Right renal cortex interstitium (tissue), 3 donors: ENCODE data around the gene RARA. TPM values are rescaled to one million over a fixed set of nuclear protein-coding genes. Genes with fewer than 3 reads are reported as not detected.

Experiments
- DNase-seq, 3 donors: peaks; one replicate each; pipeline ENCODE4 v3.0.0-alpha.2; 2013; ENCODE audit warnings: low read depth in 3 of 3, low spot score in 2 of 3
- polyA plus RNA-seq, 3 donors: library from polyadenylated mRNA; unstranded; fragments of 120-200 nt; gene quantifications; one replicate each; pipeline ENCODE4 v1.2.1, GENCODE V29; 2013; ENCODE audit not compliant: insufficient read length in 3 of 3

RARA gene
- polyA plus RNA-seq, 3 donors = 33.3 to 38.8 (median 35.5) TPM

DNA sequence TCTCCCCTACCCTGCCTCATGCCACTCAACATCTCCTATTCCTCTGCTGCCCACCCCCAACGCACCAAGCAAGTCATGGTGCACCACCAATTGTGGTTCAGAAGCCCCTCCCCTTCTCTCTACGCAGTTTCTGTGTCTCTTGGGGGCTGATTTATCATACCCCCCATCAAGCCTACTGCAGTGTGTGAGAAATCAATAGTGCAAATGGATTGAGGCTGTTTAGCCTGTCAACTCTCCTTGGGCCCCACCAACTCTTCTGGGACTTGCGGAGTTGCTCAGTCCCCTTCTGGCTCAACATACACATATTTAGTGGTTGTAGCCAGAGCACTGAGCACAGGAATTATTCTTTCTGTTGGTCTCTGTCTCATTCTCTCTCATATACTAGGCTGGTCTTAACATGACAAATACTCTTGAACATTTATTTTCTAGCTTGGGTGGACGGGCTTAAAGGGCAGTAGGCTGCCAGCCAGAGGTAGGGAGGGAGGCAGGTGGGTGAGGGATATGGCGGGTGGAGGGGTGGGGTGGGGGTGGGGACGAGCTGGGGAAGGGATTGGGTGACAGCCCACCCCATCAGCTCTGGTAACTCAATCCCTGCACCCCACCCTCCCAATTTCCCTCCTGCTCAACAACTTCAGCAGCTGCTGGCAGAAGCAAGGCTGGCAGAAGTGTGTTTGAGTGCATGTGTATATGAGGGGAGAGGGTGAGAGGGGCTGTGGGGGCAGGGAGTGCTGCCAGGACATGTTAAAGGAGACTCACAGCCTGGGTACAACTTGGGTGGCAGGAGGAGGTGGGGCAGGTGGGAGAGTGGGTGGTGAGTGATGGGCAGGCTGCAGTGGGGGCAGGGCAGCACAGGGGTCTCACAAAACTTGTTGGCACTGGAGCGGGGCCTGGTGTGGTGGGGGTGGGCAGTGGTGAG, 4.9 kb downstream of the RARA start:
- no peak for DNase-seq

GRCh38 chr17:40314584-40314956, 5.6 kb downstream of the RARA start:
- no peak for DNase-seq

DNA sequence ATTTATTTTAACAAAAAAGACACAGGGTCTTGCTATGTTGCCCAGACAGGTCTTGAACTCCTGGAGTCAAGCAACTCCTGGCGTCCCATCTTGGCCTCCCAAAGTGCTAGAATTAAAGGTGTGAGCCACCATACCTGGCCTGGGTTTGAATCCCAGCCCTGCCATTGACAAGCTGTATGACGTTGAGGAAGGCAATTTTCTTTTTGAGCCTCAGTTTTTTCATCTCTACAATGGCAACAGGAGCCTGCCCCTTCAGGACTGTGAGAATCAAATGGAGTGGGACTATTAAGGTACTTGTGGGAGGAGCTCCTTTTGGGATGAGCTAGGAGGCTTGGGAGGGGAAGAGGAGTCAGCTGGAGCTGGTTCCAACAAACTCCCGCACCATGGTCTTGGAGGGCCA, 6.2 kb downstream of the RARA start:
- DNase-seq = no peak

DNA sequence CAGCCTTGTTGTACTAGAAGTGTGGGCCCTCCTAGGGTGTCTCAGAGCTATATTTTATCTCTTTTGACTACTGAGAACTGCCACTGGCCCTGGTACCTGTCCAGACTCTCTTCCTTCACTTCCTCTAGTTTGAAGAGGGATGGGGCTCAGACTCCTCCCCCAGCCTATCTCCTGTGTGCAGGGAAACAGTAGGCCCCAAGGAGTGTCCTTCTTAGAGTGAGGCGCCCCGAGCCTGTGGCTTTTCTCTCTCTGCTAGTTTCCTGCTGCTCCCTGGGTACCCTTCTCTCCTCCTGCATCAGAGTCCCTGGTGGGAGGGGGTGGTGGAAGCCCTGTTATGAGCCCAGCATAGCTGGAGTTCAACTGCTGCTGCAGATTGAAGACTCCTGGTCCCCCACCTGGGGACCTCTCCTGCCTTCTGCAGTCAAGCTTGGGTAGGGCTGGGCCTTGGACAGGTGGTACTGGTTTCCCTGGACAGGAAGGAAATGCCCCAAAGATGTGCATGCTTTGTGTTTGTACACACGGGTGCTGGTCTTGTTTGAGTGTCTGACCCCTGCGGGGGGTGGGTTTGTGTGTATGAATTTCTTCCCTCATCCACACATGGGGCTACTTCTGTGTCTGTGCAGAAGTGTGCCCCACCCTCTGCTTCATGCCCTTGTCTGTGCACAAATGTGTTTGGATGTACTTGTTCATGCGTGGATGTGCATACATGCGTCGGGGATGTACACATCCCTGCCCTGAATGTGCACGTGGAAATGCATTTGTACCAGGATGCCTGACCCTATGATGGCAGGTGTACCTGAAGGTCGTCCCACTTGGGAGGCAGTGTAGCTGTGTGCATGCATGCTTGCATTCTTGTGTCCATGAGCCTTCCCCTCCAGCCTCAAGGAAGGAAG, 6.9 kb downstream of the RARA start:
- DNase-seq = no peak

GRCh38 chr17:40316571-40317344, 7.8 kb downstream of the RARA start:
- DNase-seq = no peak

DNA sequence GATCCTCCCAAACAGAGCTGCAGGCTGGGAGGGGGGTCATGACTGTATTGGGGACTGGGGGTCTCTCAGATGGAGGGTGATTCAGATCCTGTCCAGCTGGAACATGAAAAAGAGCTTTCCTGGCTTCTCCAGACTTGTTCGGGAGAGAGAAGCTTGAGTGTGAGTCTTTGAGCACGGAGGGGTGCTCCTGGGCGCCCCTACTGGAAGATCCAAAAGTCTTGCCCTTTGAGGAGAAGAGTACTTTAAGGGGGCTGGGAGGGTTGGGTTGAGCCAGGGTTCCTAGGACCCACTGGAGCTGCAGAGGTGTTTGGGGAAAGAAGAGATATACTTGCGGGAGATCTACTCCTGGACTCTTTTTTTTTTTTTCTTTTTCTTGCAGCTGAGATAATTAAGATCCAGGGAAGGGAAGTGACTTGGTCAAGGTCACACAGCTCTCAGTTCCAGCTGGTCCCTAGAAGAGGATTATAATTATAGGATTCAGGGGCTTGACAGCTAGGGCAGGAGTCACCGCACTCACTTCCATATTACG, 8.4 kb downstream of the RARA start:
- DNase-seq = no peak

GRCh38 chr17:40317880-40318829, 9.2 kb downstream of the RARA start:
- DNase-seq = peak in 2 of 3 donors; percentile 91 to 93

DNA sequence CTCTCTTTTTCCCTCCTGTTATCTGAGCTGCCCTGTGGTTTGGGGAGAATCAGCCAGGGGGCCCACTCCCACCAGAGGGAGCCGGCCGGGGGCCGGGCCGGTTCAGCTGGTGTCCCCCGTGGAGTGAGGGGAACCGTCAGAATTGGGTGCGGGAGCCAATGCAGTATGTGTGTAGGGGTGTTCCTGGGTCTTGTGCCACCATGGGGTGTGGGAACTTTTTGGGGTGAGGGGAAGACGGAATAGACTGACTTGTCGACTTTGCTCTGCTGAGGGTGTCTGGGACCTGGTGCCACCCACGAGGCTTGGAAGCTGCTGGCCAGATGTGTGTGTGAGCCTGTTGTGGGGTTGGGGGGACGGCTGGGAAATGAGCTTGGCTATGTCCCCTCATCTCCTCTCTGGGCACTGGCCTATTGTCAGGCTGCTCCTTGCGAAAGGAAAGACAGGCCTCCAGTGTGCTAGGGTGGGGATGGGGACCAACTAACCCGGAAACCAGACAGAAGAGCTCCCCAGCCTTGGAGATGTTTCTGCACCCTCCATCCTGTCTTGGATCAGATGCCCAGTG, 9.9 kb downstream of the RARA start:
- DNase-seq = no peak

DNA sequence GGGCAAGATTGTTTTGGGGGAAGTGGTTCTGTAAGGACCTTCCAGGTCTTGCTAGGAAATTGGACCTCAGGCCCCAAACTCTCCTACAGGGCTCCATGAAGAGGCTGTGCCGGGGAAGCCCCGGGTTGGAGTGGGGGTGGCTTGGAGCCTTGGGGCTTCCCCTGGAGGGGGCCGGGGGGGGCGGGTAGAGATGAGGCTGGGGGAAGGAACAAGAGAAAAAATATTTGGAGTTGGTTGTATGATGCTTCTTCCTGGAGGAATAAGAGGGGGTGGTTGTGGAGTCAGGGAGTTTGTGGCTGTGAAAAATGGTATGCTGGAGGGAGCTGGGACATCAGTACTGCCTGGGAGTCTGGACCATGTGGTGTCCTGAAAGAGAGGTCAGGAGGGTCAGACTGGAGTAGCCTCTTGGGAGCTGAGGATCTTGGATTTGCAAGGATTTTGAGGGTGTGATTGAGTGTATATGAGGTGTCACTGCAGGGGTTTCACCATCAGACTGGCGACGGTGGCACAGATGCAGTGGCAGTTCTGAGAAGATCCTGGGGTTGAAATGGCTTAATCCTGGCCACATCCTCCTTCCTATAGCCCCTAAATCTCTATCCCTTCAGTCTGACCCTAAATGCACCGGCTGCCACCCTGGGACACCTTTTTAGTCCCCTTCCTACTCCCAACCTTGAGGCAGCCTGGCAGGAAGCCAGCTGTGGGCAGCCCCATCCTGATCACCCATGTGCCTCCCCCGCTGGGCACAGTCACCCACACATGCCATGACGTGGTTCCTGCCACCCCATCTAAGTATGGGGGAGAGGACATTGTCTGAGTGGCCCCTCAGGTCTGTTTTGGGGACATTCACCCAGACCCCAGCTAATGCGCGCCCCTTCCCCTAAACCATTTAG, 10.9 kb downstream of the RARA start:
- DNase-seq = no peak

- DNase-seq = no peak
Observed at GRCh38 chr17:40320756-40321523, 12.0 kb downstream of the RARA start.

DNA sequence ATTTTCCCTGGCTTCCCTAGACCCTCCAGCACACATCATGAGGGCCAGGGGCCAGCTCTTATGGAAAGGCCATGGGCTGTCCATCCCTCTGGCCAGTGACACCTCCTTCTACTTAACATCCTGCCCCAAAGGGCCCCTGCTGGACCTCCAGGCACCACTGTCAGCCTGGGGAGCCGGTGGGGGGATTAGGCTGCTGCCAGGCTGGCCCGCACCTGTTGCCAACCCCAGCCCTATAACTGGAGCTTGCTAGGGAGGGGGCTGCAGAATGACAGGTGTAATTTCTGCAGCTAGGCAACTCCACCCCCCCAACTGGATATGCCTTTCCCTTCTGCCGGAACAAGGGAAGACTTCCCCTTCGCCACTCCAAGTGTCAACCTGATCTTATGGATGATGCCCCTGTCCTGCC, 12.5 kb downstream of the RARA start:
- no peak for DNase-seq

GRCh38 chr17:40321961-40322357, 13.0 kb downstream of the RARA start:
- no peak for DNase-seq

- no peak for DNase-seq
Observed at GRCh38 chr17:40322358-40323315, 13.7 kb downstream of the RARA start.

- no peak for DNase-seq
Observed at GRCh38 chr17:40323391-40324381, 14.7 kb downstream of the RARA start.
